Stomach (tissue), 9 donors: ENCODE measurements around the gene DENND4C. TPM values are rescaled to one million over a fixed set of nuclear protein-coding genes. Genes with fewer than 3 reads are reported as not detected.
"Not testable (repeated sequence)": the region's sequence is repeated elsewhere in the genome, so short reads cannot be mapped to it uniquely, and the experiment has no call there.

Source experiments
- DNase-seq, 2 donors: peaks; one replicate each; pipeline versions ENCODE4 v3.0.0 to v3.0.0-alpha.2; 2013 to 2019
- H3K27ac ChIP-seq, 5 donors: fragments of 200-600 bp in 4 of 5; sonication (generic) in 4 of 5; one replicate each; pipeline ENCODE4 v1.5.1; 2013 to 2019; ENCODE audit warnings: mild to moderate bottlenecking in 1 of 5, moderate library complexity in 1 of 5
- H3K27me3 ChIP-seq, 3 donors: fragments of 200-600 bp; sonication (generic); one replicate each; pipeline ENCODE4 v1.5.1; 2017 to 2019; ENCODE audit warnings: mixed run types in 1 of 3
- H3K36me3 ChIP-seq, 4 donors: fragments of 200-600 bp; sonication (generic); 1 replicate in 3 of 4; 2 replicates in 1 of 4; pipeline ENCODE4 v1.5.1; 2016 to 2019
- H3K4me1 ChIP-seq, 4 donors: fragments of 200-600 bp; sonication (generic); one replicate each; pipeline ENCODE4 v1.5.1; 2016 to 2019
- H3K4me3 ChIP-seq, 4 donors: fragments of 200-600 bp; sonication (generic) in 3 of 4; one replicate each; pipeline ENCODE4 v1.5.1; 2016 to 2019; ENCODE audit warnings: mild to moderate bottlenecking in 1 of 4
- H3K9me3 ChIP-seq, 4 donors: fragments of 200-600 bp; sonication (generic); one replicate each; pipeline ENCODE4 v1.5.1; 2016 to 2019
- EP300 ChIP-seq: sonication (generic); formaldehyde crosslinking; IDR thresholded peaks from one replicate; pipeline ENCODE4 v1.6.1; 2017; ENCODE audit warnings: antibody characterized with exemption
- POLR2A ChIP-seq, 4 donors: fragments of 450-650 bp; IDR thresholded peaks; one replicate each; pipeline ENCODE4 v1.6.1; 2016; ENCODE audit warnings: antibody characterized with exemption in 4 of 4, control low read depth in 2 of 4, mild to moderate bottlenecking in 1 of 4, moderate library complexity in 1 of 4
- POLR2AphosphoS5 ChIP-seq, 3 donors: sonication (generic); formaldehyde crosslinking; IDR thresholded peaks; one replicate each; pipeline ENCODE4 v1.6.1; 2016; ENCODE audit warnings: antibody characterized with exemption in 3 of 3
- WGBS, 5 donors: extraction: QIAGEN DNeasy Blood & Tissue Kit in 3 of 5; methylation state at CpG; one replicate each; pipeline versions ENCODE4 v1.1.5 to v1.1.7; 2013 to 2018; 5-methylcytosine and 5-hydroxymethylcytosine counted together
- intact Hi-C: fragments of 100-400 bp; cut with DNase I; formaldehyde crosslinking; loops from one replicate; pipeline ENCODE4 v1.15.1; 2023; ENCODE audit warnings: low total_unique reads
- polyA plus RNA-seq, 3 donors: library from polyadenylated mRNA; stranded (reverse); fragments of 200-250 nt; gene quantifications; one replicate each; pipeline ENCODE4 v1.2.3, GENCODE V29; 2013
- total RNA-seq, 5 donors: library from RNA; depleted of rRNA; stranded (reverse); fragments of >200 nt; gene quantifications; one replicate each; pipeline versions ENCODE4 v1.1.0 to v1.2.3, GENCODE V29; 2014 to 2016
- TF ChIP-seq, protein P1 (sequence below), 7 experiments: fragments of 450-650 bp in 4 of 7; fragments of 200-600 bp in 3 of 7; sonication (generic) in 3 of 7; IDR thresholded peaks; one replicate each; pipeline ENCODE4 v1.5.1; 2016 to 2019; ENCODE audit warnings: antibody characterized with exemption in 7 of 7, control low read depth in 2 of 7, mild to moderate bottlenecking in 1 of 7
- donor health status: healthy with polysubstance abuse.
- donor health status: Bipolar disorder and iron deficiency.
- donor health status: healthy.

The DENND4C gene
- total and polyA plus RNA-seq, 8 donors = 6.3 to 226 (median 47.6) TPM

DNA sequence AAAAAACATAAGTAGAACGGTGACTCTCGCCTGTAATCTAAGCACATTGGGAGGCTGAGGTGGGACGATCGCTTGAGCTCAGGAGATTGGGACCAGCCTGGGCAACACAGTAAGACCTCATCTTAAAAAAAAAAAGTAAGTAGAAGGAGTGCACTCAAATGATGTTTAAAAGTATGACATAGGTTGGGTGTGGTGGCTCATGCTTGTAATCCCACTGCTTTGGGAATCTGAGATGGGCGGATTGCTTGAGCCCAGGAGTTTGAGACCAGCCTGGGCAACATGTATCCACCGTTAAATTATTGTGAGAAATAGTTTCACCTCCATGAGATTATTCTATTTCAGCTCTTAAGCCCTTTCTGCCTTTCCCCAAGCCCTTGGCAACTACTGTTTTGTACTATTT, 11.2 kb downstream of the DENND4C start:
- Histone ChIP-seq H3K27me3 (no peaks in the 10 kb centered on the region), H3K27ac (no peak overlapping the region), H3K4me1 (peaks cover 3 to 66% (median 34%) of the 10 kb centered on the region in 4 donors), H3K36me3 (peaks cover 4 to 24% (median 14%) of the 10 kb centered on the region in 4 donors), H3K9me3 (no peaks in the 10 kb centered on the region), H3K4me3 (no peak overlapping the region)
- DNase-seq = no peak
- TF ChIP-seq, protein P1, sequence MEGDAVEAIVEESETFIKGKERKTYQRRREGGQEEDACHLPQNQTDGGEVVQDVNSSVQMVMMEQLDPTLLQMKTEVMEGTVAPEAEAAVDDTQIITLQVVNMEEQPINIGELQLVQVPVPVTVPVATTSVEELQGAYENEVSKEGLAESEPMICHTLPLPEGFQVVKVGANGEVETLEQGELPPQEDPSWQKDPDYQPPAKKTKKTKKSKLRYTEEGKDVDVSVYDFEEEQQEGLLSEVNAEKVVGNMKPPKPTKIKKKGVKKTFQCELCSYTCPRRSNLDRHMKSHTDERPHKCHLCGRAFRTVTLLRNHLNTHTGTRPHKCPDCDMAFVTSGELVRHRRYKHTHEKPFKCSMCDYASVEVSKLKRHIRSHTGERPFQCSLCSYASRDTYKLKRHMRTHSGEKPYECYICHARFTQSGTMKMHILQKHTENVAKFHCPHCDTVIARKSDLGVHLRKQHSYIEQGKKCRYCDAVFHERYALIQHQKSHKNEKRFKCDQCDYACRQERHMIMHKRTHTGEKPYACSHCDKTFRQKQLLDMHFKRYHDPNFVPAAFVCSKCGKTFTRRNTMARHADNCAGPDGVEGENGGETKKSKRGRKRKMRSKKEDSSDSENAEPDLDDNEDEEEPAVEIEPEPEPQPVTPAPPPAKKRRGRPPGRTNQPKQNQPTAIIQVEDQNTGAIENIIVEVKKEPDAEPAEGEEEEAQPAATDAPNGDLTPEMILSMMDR (IDR thresholded peaks at IDR 0.05) = no peak
- TF ChIP-seq POLR2AphosphoS5 (IDR thresholded peaks at IDR 0.05) (no peak), POLR2A (IDR thresholded peaks at IDR 0.05) (no peak), EP300 (no peak)
- intact Hi-C loops = no loop called here
- 78 to 95% (median 84%) methylated on average over 6 of the region's 6 CpGs for WGBS, 5 donors

DNA sequence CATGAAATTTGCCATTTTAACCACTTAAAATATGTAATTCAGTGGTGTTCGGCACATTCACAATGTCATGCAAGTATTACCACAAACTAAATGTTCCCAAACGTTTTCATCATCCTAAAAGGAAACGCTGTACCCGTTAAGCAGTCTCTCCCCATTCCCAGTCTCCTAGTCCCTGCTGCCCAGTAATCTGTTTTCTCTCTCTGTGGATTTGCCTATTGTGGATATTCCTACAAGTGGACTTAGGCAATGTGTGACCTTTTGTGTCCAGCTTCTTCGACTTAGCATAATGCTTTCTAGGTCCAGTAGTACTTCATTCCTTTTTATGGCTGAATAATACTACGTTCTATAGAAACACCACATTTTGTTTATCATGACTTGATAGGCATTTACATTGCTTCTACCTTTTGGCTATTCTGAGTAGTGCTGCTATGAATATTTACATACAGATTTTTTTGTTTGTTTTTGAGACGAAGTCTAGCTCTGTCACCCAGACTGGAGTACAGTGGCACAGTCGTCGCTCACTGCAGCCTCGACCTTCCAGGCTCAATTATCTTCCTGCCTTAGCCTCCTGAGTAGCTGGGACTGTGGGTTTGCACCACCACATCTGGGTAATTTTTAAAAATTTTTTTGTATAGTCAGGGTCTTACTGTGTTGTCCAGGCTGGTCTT, 13.0 kb downstream of the DENND4C start:
- TF ChIP-seq EP300 (no peak), POLR2AphosphoS5 (IDR thresholded peaks at IDR 0.05) (no peak), POLR2A (IDR thresholded peaks at IDR 0.05) (no peak)
- TF ChIP-seq, protein P1 (IDR thresholded peaks at IDR 0.05) = no peak
- H3K4me1 ChIP-seq = peaks cover 0 to 69% (median 39%) of the 10 kb centered on the region in 4 donors

DNA sequence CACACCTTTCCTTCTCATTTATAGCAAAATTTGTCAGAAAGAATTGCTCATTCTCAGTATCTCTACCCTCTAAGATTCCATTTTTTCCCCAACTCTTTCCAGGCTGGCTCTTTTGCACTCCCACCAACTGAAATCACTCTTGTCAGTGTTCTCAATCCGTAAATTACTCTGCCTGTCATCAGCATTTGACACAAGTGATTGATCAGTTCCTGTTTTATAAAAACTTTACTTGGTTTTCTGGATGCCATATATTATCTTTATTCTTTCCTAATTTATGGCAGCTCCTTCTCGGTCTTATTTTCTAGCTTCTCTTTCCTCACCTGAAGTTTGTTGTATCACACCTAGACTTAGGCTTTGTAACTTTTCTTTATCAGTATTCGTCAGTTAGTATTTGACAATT, 16.4 kb downstream of the DENND4C start:
- Histone ChIP-seq H3K4me1 (peaks cover 9 to 70% (median 40%) of the 10 kb centered on the region in 4 donors), H3K4me3 (no peak overlapping the region), H3K9me3 (no peaks in the 10 kb centered on the region), H3K27me3 (no peaks in the 10 kb centered on the region), H3K36me3 (peaks cover 0 to 8% (median 3%) of the 10 kb centered on the region in 4 donors), H3K27ac (no peak overlapping the region)
- WGBS, 5 donors = 53 to 81% (median 59%) methylated on average over 3 of the region's 3 CpGs
- intact Hi-C loops = no loop called here
- no peak for DNase-seq
- no peak for TF ChIP-seq POLR2A (IDR thresholded peaks at IDR 0.05)
- no peak for TF ChIP-seq POLR2AphosphoS5 (IDR thresholded peaks at IDR 0.05)
- no peak for TF ChIP-seq EP300
- TF ChIP-seq, protein P1 (IDR thresholded peaks at IDR 0.05) = no peak

More for the DNA sequence above, 13.0 kb downstream of the DENND4C start:
- Histone ChIP-seq H3K9me3 (no peaks in the 10 kb centered on the region), H3K27ac (no peak overlapping the region), H3K27me3 (no peaks in the 10 kb centered on the region), H3K4me3 (no peak overlapping the region), H3K36me3 (peaks cover 4 to 24% (median 15%) of the 10 kb centered on the region in 4 donors)
- no peak for DNase-seq
- intact Hi-C loops = no loop called here
- 48 to 66% (median 61%) methylated on average over 10 of the region's 10 CpGs for WGBS, 5 donors

DNA sequence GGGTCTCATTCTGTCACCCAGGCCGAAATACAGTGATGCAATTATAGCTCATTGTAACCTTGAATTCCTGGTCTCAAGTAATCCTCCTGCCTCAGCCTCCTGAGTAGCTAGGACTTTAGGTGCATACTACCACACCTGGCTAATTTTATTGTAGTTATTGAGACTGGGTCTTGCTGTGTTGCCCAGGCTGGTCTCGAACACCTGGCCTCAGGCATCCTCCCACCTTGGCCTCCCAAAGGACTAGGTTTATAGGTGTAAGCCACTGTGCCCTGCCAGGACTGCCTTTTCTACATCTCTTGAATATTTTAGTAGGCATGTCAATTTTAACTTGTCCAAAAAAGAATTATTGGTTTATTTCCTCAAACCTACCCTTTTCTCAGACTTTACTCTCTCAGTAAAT, 16.9 kb downstream of the DENND4C start:
- WGBS, 5 donors = 94 to 100% (median 97%) methylated on average over 2 of the region's 2 CpGs

DNA sequence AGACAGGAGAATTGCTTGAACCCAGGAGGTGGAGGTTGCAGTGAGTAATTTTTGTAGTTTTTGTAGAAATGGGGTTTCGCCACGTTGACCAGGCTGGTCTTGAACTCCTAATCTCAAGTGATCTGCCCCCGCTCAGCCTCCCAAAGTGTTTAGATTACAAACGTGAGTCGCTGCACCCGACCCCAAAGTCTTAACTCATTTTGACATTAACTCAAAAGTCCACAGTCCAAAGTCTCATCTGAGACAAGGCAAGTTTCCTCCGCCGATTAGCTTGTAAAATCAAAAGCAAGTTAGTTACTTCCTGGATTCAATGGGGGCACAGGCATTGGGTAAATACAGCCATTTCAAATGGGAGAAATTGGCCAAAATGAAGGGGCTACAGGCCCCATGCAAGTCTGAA, 19.9 kb downstream of the DENND4C start:
- peaks cover 10 to 71% (median 47%) of the 10 kb centered on the region in 4 donors for H3K4me1 ChIP-seq
- H3K27ac ChIP-seq, H3K4me3 ChIP-seq, H3K36me3 ChIP-seq, H3K27me3 ChIP-seq, intact Hi-C loops, H3K9me3 ChIP-seq: not testable (repeated sequence)
- 52 to 76% (median 71%) methylated on average over 8 of the region's 8 CpGs for WGBS, 5 donors
- peak in 1 of 2 donors; percentile 67 for DNase-seq

More for the DNA sequence above, 16.9 kb downstream of the DENND4C start:
- no peak overlapping the region for H3K27ac ChIP-seq
- H3K4me3 ChIP-seq = no peak overlapping the region
- TF ChIP-seq POLR2AphosphoS5 (IDR thresholded peaks at IDR 0.05) (no peak), EP300 (no peak), POLR2A (IDR thresholded peaks at IDR 0.05) (no peak)
- TF ChIP-seq, protein P1 (IDR thresholded peaks at IDR 0.05) = no peak
- H3K4me1 ChIP-seq = peaks cover 14 to 70% (median 41%) of the 10 kb centered on the region in 4 donors
- H3K36me3 ChIP-seq = peaks cover 0 to 7% (median 3%) of the 10 kb centered on the region in 4 donors
- intact Hi-C loops = no loop called here
- no peaks in the 10 kb centered on the region for H3K27me3 ChIP-seq
- no peaks in the 10 kb centered on the region for H3K9me3 ChIP-seq
- DNase-seq = no peak

DNA sequence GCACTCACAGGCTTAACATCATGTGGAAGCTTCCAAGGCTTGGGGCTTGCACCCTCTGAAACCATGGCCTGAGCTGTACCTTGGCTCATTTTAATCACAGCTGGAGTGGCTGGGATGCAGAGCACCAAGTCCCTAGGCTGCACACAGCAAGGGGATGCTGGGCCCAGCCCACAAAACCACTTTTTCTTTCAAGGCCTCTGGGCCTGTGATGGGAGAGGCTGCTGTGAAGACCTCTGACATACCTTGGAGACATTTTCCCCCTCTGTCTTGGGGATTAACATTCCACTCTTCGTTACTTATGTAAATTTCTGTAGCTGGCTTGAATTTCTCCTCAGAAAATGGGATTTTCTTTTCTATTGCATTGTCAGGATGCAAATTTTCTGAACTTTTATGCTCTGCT, 20.7 kb downstream of the DENND4C start:
- H3K36me3 ChIP-seq, DNase-seq, H3K4me3 ChIP-seq, intact Hi-C loops, H3K9me3 ChIP-seq, H3K27me3 ChIP-seq, H3K27ac ChIP-seq: not testable (repeated sequence)
- H3K4me1 ChIP-seq = peaks cover 10 to 73% (median 47%) of the 10 kb centered on the region in 4 donors
- 83 to 100% (median 88%) methylated on average over 1 of the region's 1 CpG for WGBS, 5 donors

DNA sequence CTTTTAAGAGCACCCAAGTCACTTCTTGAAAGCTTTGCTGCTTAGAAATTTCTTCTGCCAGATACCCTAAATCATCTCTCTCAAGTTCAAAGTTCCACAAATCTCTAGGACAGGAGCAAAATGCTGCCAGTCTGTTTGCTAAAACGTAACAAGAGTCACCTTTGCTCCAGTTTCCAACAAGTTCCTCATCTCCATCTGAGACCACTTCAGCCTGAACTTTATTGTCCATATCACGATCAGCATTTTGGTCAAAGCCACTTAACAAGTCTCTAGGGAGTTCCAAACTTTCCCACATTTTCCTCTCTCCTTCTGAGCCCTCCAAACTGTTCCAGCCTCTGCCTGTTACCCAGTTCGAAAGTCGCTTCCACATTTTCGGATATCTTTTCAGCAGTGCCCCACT, 21.1 kb downstream of the DENND4C start:
- H3K4me3 ChIP-seq, H3K27me3 ChIP-seq, H3K27ac ChIP-seq, DNase-seq, intact Hi-C loops, H3K9me3 ChIP-seq, H3K36me3 ChIP-seq: not testable (repeated sequence)
- WGBS, 5 donors = 85 to 94% (median 90%) methylated on average over 5 of the region's 5 CpGs
- H3K4me1 ChIP-seq = peaks cover 10 to 70% (median 45%) of the 10 kb centered on the region in 4 donors
